HEK293 (cell line): ENCODE measurements around the gene C12orf42.

ENCODE experiments used
- CTCF ChIA-PET: fragments of 350-600 bp; formaldehyde crosslinking; extraction: SDS; loops from one replicate; lab custom pipeline; 2021; ENCODE audit warnings: antibody characterized with exemption; lab: Yijun Ruan, JAX
- POLR2A ChIA-PET: fragments of 300-600 bp; formaldehyde crosslinking; extraction: SDS; loops from one replicate; lab custom pipeline; 2020; ENCODE audit warnings: antibody characterized with exemption, inconsistent platforms; lab: Yijun Ruan, JAX
- H3K27ac ChIP-seq: fragments of 200-500 bp; sonication (Bioruptor generic); 2 replicates; pipeline ENCODE4 v1.5.1; 2014; ENCODE audit warnings: low read depth, low read length, control low read depth, inconsistent platforms; ENCODE audit errors: extremely low read depth
- H3K36me3 ChIP-seq, 2 experiments: fragments of 200-500 bp in 1 of 2; sonication (Bioruptor generic) in 1 of 2; 1 replicate in 1 of 2; 2 replicates in 1 of 2; pipeline ENCODE4 v1.5.1; 2014 to 2017; ENCODE audit warnings: inconsistent platforms in 2 of 2, low read length in 2 of 2; ENCODE audit not compliant: control insufficient read depth in 2 of 2, insufficient read depth in 1 of 2
- H3K4me1 ChIP-seq: fragments of 200-500 bp; sonication (Bioruptor generic); 2 replicates; pipeline ENCODE4 v1.5.1; 2014; ENCODE audit warnings: mild to moderate bottlenecking, low read length, inconsistent platforms; ENCODE audit not compliant: control insufficient read depth, insufficient read depth
- H3K4me3 ChIP-seq: 2 replicates; pipeline ENCODE4 v1.5.1; 2011; ENCODE audit warnings: low read depth, mild to moderate bottlenecking, control low read depth, low read length, moderate library complexity
- H3K9me3 ChIP-seq: fragments of 200-500 bp; sonication (Bioruptor generic); 2 replicates; pipeline ENCODE4 v1.5.1; 2014; ENCODE audit warnings: low read depth, low read length, inconsistent platforms; ENCODE audit not compliant: control insufficient read depth, insufficient read depth
- HIC1 ChIP-seq: fragments of 450-650 bp; formaldehyde crosslinking; IDR thresholded peaks from 2 replicates; pipeline ENCODE4 v1.5.1; 2016; ENCODE audit warnings: missing biosample characterization, missing genetic modification characterization
- MYNN ChIP-seq: fragments of 450-650 bp; formaldehyde crosslinking; IDR thresholded peaks from 2 replicates; pipeline ENCODE4 v1.5.1; 2016; ENCODE audit warnings: missing biosample characterization, missing genetic modification characterization, borderline replicate concordance
- TCF7L2 ChIP-seq: IDR thresholded peaks from 2 replicates; pipeline ENCODE4 v1.6.1; 2011; ENCODE audit warnings: low read depth, mild to moderate bottlenecking, inconsistent platforms, low read length, moderate library complexity, borderline replicate concordance
- YY1 ChIP-seq: fragments of 450-650 bp; formaldehyde crosslinking; IDR thresholded peaks from 2 replicates; pipeline ENCODE4 v1.5.1; 2018; ENCODE audit warnings: missing biosample characterization, missing genetic modification characterization
- ZFP41 ChIP-seq: fragments of 450-650 bp; formaldehyde crosslinking; IDR thresholded peaks from 2 replicates; pipeline ENCODE4 v1.5.1; 2016; ENCODE audit warnings: missing biosample characterization, missing genetic modification characterization, borderline replicate concordance
- ZNF132 ChIP-seq: fragments of 450-650 bp; formaldehyde crosslinking; IDR thresholded peaks from 2 replicates; pipeline ENCODE4 v1.5.1; 2017; ENCODE audit warnings: missing biosample characterization, missing genetic modification characterization, borderline replicate concordance
- ZNF155 ChIP-seq: fragments of 450-650 bp; formaldehyde crosslinking; IDR thresholded peaks from 2 replicates; pipeline ENCODE4 v1.5.1; 2016; ENCODE audit warnings: missing biosample characterization, missing genetic modification characterization
- ZNF211 ChIP-seq: fragments of 450-650 bp; formaldehyde crosslinking; IDR thresholded peaks from 2 replicates; pipeline ENCODE4 v1.5.1; 2016; ENCODE audit warnings: low read depth, missing biosample characterization, missing genetic modification characterization
- ZNF26 ChIP-seq: fragments of 450-650 bp; formaldehyde crosslinking; IDR thresholded peaks from 2 replicates; pipeline ENCODE4 v1.5.1; 2016; ENCODE audit warnings: missing biosample characterization, missing genetic modification characterization
- ZNF488 ChIP-seq: fragments of 450-650 bp; formaldehyde crosslinking; IDR thresholded peaks from 2 replicates; pipeline ENCODE4 v1.5.1; 2016; ENCODE audit warnings: missing biosample characterization, missing genetic modification characterization
- ZNF521 ChIP-seq: fragments of 450-650 bp; formaldehyde crosslinking; IDR thresholded peaks from 2 replicates; pipeline ENCODE4 v1.5.1; 2017; ENCODE audit warnings: missing biosample characterization, mild to moderate bottlenecking, missing genetic modification characterization
- ZNF623 ChIP-seq: fragments of 450-650 bp; formaldehyde crosslinking; IDR thresholded peaks from 2 replicates; pipeline ENCODE4 v1.5.1; 2016; ENCODE audit warnings: missing biosample characterization, missing genetic modification characterization
- ZNF776 ChIP-seq: fragments of 450-650 bp; formaldehyde crosslinking; IDR thresholded peaks from 2 replicates; pipeline ENCODE4 v1.5.0; 2017; ENCODE audit warnings: missing biosample characterization, missing genetic modification characterization, borderline replicate concordance
- ZNF792 ChIP-seq: fragments of 450-650 bp; formaldehyde crosslinking; IDR thresholded peaks from 2 replicates; pipeline ENCODE4 v1.5.1; 2016; ENCODE audit warnings: missing biosample characterization, missing genetic modification characterization
- ZSCAN18 ChIP-seq: fragments of 450-650 bp; formaldehyde crosslinking; IDR thresholded peaks from 2 replicates; pipeline ENCODE4 v1.5.1; 2016; ENCODE audit warnings: missing biosample characterization, missing genetic modification characterization
- ZSCAN23 ChIP-seq: fragments of 450-650 bp; formaldehyde crosslinking; IDR thresholded peaks from 2 replicates; pipeline ENCODE4 v1.5.1; 2016; ENCODE audit warnings: missing biosample characterization, missing genetic modification characterization

The C12orf42 gene

GRCh38 chr12:103542078-103542477 is 46.3 kb upstream of the C12orf42 start (continued):
- no peak for TF ChIP-seq HIC1 (tag by site-specific recombination)
- no peak for TF ChIP-seq ZSCAN23 (tag by site-specific recombination)
- no peak for TF ChIP-seq ZNF792 (tag by site-specific recombination)
- TF ChIP-seq ZSCAN18, result no peak

- TF ChIP-seq ZNF132 (no peak), ZNF155 (no peak), TCF7L2 (no peak), YY1 (tag by site-specific recombination) (no peak), MYNN (tag by site-specific recombination) (no peak), ZNF211 (tag by site-specific recombination) (no peak), ZFP41 (tag by site-specific recombination) (no peak), ZNF521 (tag by site-specific recombination) (no peak), ZNF776 (no peak)
- TF ChIP-seq, all 188 proteins: peak for 0
- no peaks in the 10 kb centered on the region for H3K36me3 ChIP-seq
- ChIA-PET CTCF (interaction anchor here (0.6 to 2.4 kb wide), 3 partner anchors 8 to 657 kb away, joined by 3 to 11 read pairs (median 9); no protein-coding TSS in a partner anchor), POLR2A (no interaction called here)
- H3K27ac ChIP-seq, result no peak overlapping the region
- no peaks in the 10 kb centered on the region for H3K4me1 ChIP-seq
- no peaks in the 10 kb centered on the region for H3K9me3 ChIP-seq
- no peak overlapping the region for H3K4me3 ChIP-seq
These were observed 44.6 kb upstream of the C12orf42 start for GRCh38 chr12:103540319-103540718.

GRCh38 chr12:103538397-103538796 is 42.6 kb upstream of the C12orf42 start:
- H3K36me3 ChIP-seq, result no peaks in the 10 kb centered on the region
- TF ChIP-seq ZNF623 (tag by site-specific recombination) (no peak), ZNF26 (tag by site-specific recombination) (no peak), ZNF488 (tag by site-specific recombination) (no peak)
- H3K4me1 ChIP-seq, result no peaks in the 10 kb centered on the region
- H3K4me3 ChIP-seq, result no peak overlapping the region
- no peak overlapping the region for H3K27ac ChIP-seq
- CTCF ChIA-PET, result interaction anchor here (0.9 kb wide), 1 partner anchor 10 kb away, joined by 3 read pairs; no protein-coding TSS in a partner anchor
- POLR2A ChIA-PET, result no interaction called here
- no peaks in the 10 kb centered on the region for H3K9me3 ChIP-seq
